EH (cell line): ENCODE results near the gene TTC3.
"Not testable (repeated sequence)": the region's sequence is repeated elsewhere in the genome, so short reads cannot be mapped to it uniquely, and the experiment has no call there.

Experiments
- DNase-seq: peaks from one replicate; pipeline ENCODE4 v3.0.0-alpha.2; 2015; ENCODE audit warnings: low read depth

The TTC3 gene

GRCh38 chr21:37093977-37094376 lies 20.9 kb downstream of the TTC3 start:
- DNase-seq, result no peak

GRCh38 chr21:37095821-37096220 lies 22.8 kb downstream of the TTC3 start:
- DNase-seq, result no peak

GRCh38 chr21:37098751-37099150 lies 25.7 kb downstream of the TTC3 start:
- DNase-seq, result no peak

- DNase-seq, result no peak
Measured at GRCh38 chr21:37100316-37100715, 27.3 kb downstream of the TTC3 start.

GRCh38 chr21:37101384-37101783 lies 28.3 kb downstream of the TTC3 start:
- DNase-seq, result no peak

GRCh38 chr21:37102746-37103145 lies 29.7 kb downstream of the TTC3 start:
- DNase-seq, result not testable (repeated sequence)

GRCh38 chr21:37106998-37107397 lies 33.9 kb downstream of the TTC3 start:
- no peak for DNase-seq

GRCh38 chr21:37111029-37111428 lies 38.0 kb downstream of the TTC3 start:
- not testable (repeated sequence) for DNase-seq

GRCh38 chr21:37114301-37114700 lies 41.2 kb downstream of the TTC3 start:
- not testable (repeated sequence) for DNase-seq

- peak; percentile 27 for DNase-seq
Measured at GRCh38 chr21:37116459-37116858, 43.4 kb downstream of the TTC3 start.

GRCh38 chr21:37117204-37117603 lies 44.1 kb downstream of the TTC3 start:
- no peak for DNase-seq

GRCh38 chr21:37118187-37118826 lies 45.3 kb downstream of the TTC3 start:
- DNase-seq, result no peak

- DNase-seq, result no peak
Measured at GRCh38 chr21:37119421-37120218, 46.6 kb downstream of the TTC3 start.

- DNase-seq, result peak; percentile 16
Measured at GRCh38 chr21:37128076-37128475, 55.0 kb downstream of the TTC3 start.

GRCh38 chr21:37130971-37131370 lies 57.9 kb downstream of the TTC3 start:
- peak; percentile 37 for DNase-seq

- DNase-seq, result no peak
Measured at GRCh38 chr21:37136261-37136660, 63.2 kb downstream of the TTC3 start.

GRCh38 chr21:37136744-37137143 lies 63.7 kb downstream of the TTC3 start:
- DNase-seq, result no peak

GRCh38 chr21:37139154-37139553 lies 66.1 kb downstream of the TTC3 start:
- peak; percentile 26 for DNase-seq

- peak; percentile 92 for DNase-seq
Measured at GRCh38 chr21:37139902-37140301, 66.8 kb downstream of the TTC3 start.

- DNase-seq, result not testable (repeated sequence)
Measured at GRCh38 chr21:37143392-37143791, 70.3 kb downstream of the TTC3 start.

GRCh38 chr21:37145635-37146111 lies 72.6 kb downstream of the TTC3 start:
- peak; percentile 43 for DNase-seq

GRCh38 chr21:37146320-37147235 lies 73.5 kb downstream of the TTC3 start:
- DNase-seq, result peak; percentile 22
